HL-60/S4 treated with retinoic acid at 250 ng/mL for 4 days and 3 days (cell line): Measurements from ENCODE around the gene AHDC1.

ENCODE experiments used
- in situ Hi-C: fragments of 300-500 bp; cut with MboI; formaldehyde crosslinking; loops from 2 replicates; pipeline ENCODE4 v1.7.0; 2022; ENCODE audit warnings: low sequenced_read_pairs

The AHDC1 gene

DNA sequence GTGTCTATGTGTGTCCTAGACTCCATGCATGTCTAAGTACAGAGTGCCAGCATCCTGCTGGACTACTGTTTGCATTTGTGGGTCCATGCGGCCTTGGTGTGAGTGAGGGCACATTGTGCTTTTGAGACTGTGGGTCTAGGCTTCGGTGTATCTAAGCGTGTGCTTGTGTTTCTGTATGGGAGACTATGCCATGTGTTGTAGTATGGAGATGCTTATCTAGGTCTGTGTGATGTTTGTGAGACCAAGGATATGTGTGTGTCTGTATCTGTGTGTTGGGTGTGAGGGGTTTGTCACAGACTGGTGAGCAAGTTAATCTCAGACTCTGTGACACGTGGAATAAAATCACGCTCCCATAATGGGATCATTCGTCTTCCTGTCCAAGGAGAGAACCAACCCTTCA lies 14.5 kb downstream of the AHDC1 start:
- in situ Hi-C loops, result no loop called here

DNA sequence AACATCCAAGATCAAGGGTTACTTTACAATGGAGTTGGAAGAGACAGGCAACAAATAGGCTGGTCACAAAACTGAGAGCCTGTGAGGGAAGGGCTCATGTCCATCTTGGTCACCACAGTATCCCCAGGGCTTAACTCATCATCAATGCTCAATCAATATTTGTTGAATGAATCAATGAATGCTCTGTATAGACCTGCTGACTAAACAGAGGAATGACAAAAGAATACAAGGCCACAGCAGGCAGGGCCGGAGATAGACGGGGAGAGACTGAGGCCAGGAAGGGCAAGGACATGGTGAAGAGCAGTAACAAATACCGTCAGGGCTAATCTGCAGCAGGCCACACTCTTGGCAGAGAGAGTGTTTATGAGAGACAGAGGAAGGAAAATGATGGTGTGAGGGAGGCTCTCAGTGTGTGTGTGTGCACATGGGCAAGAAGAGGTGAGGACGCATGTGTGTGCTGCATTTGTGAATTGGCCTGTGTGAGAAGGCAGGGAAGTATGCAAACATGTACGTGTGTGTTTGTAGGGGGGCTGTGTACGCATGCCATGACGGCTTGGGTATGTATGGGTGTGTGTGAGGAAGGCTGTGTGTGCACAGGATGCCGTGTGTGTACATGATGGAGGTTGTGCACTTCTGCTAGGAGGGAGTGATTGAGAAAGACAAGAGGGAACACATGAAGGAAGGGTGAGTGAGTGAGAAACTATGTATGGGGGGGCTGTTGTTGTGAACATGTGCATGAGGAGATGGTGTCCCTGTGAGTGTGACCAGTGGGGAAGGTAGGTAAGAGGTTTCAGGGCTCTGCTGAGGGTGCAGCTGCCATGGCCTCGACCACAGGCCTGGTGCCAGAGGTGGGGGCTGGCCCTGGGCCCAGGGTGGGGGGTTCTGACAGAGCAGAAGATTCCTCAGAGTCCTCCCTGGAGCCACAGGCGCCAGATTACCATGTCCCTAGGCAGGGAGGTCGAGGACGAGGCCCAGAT lies 15.4 kb downstream of the AHDC1 start:
- in situ Hi-C loops, result no loop called here

DNA sequence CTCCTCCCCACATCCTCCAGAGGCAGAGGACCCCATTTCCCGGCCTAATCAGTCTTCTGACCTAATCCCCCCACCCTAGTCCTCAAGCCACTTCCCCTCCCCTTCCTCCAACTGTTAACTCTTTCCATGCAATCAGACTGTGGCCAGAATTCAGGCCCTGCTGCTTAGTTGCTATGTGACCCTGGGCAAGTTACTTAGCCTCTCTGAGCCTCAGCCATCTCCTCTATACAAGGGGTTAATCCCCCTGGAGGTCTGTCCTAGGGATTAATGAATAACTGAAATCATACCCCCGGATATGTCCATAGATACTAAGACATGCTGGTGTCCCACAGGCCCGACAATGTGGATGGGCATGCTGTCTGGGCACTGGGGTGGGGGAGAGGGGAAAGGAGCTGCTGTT lies 18.3 kb downstream of the AHDC1 start:
- in situ Hi-C loops, result no loop called here

DNA sequence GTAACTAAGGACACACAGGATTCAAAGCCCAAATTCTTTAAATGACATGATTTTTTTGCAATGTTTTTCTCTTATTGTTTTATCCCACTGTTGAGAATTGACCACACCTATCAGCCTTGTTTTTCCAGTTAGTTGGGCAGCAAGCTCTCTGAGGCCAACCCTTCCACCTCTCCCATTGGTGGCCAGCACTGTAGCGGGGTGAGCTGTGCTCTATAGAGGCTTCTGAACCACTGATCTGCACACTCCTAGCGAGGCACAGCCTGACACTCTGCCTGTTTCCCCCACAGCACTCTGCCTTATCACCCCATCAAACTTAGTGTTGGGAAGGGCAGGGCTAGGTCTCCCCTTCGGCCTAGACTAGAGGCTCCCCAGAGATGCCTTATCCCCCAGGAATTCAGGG lies 19.5 kb downstream of the AHDC1 start:
- in situ Hi-C loops, result no loop called here

DNA sequence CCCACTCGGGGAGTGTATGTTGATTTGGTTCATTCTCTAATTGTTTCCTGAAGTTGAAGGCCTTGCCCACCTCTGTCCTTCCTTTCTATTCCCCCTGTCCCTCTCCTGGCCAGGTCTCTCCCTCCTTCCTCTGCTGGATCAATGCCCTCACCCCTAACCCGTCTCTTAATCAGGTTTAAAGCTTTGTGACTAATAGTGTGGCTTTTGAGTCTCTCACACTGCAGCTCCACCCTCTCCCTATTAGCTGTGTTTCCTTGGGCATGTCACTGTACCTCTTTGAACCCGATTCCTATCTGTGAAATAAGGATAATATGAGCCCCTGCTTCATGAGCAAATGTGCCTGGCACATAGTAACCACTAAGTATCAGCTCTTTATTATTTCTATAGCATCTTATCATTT lies 20.5 kb downstream of the AHDC1 start:
- in situ Hi-C loops, result no loop called here

DNA sequence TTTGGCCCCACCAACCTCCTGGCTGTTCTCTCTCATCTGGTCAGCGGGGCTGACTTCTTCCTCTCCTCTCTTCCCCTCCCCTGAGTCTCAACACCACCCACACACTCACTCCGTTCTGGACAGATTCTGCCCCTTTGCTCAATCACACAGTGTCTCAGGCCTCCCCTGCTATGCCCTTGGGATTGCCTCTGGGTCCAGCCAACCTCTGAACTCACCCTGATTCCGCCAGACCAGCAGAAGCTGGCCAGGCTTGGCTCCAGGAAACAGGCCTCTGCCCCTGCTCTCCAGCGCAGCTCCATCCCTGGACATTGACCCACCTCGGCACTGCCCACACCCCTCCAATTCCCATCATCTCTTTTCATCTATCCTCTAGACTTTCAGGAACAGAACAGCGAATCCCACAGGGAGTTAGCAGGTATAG lies 22.1 kb downstream of the AHDC1 start:
- in situ Hi-C loops, result no loop called here

DNA sequence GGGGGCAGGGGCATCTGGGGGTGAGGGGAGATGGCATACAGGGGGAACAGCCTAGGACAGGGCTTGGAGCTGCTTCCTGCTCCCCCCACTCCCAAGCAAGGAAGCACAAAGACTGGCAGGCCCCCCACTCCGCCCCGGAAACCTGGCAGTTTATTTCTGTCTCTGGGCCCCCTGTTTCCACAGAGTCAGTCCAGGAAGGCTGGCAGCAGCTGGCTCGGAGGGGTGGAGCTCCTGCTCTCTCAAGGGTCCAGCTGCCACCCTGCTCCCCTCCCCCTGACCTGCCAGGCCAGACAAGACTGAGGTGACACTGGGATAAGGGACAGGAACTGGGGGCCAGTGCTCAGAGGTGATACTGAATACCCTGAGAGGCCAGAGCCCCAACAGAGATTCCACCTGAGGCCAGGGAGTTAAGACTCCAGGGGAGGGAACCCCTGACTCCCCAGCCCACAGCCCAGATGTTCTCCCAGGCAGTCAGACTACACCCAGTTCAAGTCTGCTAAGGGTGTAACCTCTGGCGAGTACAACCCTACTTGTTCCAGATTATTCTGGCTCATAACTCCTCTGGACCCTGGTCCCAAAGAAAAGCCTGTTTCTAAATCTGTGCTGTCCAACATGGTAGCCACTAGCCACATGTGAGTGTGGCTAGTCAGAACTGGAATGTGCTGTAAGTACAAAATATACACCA lies 26.3 kb downstream of the AHDC1 start:
- in situ Hi-C loops, result no loop called here

DNA sequence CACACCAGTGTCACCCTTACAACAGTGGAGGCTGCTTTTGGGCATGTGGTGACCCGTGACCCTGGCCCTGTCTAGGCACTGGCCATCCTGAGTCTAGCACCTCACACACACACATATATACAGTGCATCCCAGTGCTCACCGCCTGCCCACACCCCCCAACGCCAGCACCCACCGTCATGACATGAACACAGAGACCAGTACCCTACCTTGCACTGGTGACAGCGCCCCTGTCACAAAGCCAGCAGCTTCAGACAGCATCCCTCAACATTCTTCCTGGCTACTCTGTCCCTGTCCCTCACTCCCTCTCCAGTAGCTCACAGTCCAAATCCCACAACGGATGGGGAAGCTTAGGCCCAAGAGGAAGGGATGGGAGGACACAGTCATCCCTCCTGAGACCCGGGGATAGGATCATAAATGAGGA lies 27.1 kb downstream of the AHDC1 start:
- in situ Hi-C loops, result no loop called here

DNA sequence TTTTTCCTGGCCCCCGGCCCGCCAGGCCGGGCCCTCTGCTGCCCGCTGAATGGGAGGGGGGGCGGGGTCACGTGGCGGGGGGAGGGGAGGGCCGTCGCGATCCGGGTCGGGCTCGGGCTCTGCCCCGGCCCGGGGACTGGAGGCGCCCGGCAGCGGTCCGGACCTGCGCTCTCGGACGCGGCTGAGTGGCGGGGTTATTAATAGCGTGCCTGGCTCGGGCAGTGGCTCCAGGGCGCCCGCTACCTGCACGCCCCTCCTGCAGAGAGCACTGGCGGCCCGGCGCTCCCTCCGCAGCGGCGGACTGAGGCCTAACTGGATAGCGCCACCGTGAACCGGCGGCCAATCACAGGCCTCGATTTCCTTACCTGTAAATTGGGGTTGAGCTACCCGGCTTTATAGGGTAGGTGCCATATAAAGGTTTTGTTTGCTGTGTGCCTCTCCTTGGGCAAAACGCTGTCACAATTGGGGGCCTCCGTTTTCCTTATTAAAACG lies 28.1 kb downstream of the AHDC1 start:
- in situ Hi-C loops, result no loop called here

DNA sequence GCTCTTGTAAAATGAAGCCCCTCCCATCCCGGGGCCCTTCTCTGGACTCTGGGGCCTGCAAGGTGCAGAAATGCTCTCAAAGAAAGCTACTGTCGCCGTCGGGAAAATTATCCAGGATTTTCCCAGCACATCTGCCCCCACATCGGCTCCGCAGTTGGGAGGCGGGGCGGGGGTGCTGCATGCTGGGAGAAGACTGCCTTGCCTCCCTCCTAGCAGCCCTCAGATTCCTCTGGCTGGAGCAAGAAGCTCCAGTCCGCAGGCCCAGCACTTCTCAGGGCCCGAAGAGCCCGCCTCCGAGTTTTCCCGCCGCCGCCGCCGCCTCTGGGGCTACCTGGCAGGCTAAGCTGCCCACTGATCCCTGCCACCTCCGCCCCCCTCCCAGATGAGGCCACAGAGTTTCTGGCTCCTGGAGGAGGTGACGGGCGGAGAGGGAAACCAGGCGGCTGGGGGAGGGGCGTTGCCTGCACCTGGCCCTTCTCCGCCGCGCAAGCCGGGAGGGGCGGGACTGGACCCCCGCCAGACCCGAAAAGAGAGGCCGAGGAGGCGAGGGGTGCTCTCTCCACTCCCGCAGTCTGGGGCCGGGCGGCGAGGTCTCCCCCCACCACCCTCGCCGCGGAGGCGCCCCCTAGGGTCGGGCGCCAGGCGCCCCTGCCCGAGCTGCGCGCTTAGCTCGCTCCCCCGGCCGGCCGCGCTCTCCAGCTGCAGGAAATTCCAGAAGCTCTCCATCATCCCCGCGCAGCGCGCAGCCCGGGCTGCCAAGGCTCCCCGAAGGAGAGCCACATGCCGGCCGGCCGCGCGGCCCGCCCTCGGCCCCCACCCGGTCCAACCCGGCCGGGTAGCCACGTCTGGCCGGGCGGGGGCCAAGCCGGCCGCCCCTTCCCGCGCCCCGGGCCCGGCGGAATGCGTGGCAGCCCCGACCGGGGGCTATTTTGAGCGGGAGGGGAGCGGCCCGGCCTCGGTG lies 28.8 kb downstream of the AHDC1 start:
- in situ Hi-C loops, result no loop called here

DNA sequence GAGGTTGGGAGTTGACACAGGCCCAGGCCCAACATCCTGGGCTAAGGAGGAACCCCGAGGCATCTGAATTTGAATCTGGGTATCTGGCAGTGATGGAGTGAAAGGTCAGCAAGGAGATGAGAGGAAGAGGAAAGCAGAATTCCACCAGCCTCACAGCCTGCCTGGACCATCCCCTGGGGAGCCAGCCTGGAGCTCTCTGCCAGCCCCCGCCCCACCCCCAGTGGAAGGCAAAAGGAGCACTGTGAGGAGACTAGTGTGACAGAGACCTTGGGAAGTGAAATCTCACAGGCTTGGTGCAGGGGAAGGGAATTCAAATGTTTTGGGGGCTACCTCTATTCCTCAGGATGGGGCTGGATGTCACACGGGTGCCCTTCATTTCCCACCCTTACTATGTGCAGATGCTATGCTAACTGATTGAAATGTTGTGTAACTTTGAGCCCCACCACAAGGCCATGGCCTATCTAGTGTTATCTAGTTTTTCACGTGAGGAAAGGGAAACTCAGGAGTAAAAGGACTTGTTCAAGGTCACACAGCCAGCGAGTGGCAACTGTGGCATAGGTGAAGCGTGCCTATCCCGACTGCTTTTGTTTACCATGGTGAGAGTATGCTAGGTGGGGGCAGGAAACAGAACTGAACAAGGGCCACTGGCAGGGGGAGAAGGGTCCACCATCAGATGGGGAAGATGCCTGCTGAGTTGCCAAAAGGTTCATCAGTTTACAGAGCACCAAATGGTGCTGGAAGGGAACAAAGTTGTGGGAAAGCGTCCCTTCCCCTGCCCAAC lies 29.8 kb downstream of the AHDC1 start:
- in situ Hi-C loops, result no loop called here

DNA sequence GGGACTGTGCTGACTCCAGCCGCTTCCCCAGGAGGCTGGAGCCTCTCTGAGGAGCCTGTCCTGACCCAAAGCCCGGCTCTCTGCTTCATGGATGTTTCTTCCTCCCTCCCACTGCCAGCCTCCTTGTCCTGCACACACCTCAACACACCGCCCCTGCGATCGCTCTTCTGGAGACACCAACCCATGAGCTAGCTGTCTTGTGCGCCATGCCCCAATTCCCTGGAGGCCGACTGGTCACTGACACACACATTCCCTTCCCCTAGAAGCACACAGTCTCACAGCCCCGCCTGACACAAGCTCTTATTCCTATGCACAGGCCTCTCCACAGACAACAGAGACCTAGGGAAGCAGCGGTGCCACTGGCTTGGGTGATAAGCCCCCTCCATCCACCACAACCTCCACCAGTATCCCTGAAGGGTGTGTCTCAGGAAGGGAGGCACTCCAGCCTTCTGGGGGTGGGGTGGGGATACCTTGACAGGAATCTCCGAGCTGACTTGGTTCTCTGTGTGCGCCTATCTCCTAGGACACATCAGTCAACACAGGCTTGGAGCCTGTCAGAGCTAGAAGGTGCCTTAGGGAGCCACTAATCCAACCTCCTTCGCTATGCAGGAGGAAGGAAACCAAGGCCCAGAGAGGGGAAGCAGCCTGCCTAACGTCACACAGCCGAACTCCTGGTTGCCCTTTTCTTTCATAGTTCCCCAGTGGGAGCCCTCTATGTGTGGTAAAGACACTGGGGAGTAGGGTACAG lies 31.1 kb downstream of the AHDC1 start:
- in situ Hi-C loops, result no loop called here

DNA sequence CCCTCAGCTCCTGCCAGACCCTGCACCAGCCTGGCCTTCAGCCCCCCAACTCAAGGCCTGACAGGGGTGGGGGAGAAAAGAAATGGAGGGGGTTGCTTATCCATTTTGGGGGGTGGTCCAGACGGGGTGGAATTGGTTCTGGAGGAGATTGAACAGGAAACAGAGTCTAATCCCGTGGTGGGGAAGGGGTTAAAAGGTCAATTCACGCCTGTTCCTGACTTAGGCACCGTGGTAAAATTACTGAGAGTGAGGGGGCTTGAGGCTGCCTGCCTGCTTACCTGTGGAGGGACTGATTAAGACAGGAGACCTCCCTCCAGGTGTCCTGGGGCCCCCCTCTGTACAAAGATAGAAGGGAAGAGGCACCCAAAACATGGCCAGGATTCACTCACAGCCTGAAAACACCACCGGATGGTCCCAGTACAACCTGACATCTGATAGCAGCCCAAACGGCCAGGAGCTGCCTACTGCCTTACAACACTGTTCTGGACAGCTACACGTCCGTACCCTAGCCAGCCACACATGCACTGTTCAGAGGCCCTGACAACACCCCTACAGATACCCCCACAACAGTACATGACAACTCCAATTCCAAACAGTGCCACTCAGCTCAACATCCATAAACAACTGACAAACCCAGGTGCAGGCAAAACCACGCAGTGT lies 31.8 kb downstream of the AHDC1 start:
- in situ Hi-C loops, result no loop called here

DNA sequence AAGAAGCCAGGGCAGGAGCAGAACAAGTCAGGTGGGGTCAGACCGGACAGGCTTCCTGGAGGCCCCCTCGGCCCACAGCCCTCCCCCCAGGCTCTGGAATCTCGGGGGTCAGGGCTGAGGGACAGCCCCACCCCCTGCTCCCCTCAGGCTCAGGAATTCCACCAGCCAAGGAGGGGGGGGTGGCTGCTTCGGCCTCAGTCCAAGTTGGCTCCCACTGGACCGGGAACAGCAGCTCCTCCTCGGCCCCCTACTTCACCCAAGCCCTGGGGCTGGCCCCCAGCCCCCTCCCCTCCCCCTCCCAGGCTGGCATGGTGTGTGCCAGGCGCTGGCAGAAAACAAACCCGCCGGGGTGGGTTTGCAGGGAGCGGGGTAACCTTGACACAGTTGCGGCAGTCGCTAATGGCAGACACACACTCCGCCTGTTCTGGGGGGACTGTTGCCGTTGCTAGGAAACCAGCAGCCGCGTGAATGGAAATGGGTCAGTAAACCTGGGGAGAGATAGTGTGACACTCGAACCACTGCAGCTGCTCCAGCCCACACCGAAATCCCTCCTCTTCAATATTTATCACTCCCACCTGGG lies 32.4 kb downstream of the AHDC1 start:
- in situ Hi-C loops, result no loop called here

DNA sequence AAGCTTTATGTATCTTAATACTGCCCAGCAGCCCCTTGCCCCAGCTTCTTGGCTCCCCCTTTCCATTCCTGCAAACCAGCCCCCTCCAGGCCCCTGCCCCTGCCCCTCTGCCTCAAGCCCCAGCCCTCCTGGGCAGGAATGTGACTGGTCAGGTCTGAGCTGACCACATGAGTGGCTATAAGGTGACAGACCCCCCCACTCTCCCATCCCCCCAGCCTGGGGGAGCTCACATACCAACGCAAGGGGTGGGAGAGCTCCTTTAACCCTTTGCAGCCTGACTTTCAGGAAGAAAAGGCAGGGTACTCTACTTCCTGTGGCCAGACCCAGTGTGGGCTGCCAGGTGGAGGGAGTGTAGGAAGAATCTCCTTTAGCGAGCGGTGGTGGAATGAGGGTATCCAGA lies 33.2 kb downstream of the AHDC1 start:
- in situ Hi-C loops, result no loop called here

DNA sequence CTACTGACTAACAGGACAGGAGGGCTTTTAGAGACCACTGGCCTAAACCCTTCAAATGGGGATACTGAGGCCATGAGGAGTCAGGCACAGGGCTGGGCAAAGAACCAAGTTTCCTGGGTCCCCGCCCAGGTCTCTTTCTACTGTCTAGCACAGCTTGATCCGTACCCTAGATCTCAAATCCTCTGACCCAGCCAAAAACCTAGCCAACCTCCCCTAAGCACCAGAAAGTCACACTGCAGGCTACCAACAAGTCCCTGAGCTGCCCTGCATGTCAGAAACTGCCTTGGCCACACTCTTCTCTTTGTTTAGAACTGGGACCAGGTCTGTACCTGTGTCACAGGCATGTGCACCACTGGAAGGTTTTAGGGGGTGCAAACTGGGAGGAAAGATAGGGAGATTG lies 33.6 kb downstream of the AHDC1 start:
- in situ Hi-C loops, result no loop called here

DNA sequence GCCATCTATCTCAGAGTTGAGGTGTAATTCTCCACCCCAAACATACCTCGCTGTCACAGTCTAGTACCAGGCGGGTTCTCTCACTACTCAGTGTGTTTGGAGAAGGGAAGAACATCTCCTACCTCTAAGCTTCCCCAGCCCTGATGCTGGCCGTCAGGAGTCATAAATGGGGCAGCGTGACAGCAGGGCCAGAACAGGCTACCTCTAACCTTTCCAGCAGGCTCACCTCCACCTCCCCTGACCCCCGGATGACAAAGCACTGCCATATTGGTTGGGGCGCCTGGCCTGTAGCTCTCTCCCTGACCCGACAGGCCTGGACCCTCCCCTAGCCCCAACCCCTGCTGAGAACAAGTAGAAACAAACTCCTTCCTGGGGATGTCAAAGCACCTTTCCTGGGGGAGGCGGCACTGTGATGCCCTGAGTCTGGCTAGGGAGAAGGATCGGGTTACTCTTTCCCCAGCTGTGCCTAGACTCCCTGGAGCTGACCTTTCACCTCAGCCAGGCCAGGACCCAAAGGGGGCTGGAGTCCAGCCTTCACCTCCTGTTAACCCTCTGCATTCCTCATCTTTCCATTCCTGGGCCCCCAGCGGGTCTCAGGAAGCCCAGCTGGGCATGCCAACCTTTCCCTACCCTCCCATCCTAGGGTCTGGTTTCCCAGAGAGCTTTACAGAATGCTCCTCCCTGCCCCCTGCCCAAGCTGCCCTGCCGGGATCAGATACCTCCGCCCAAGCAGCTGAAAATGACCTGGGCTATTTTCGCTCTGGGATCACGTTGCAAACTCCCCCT lies 34.2 kb downstream of the AHDC1 start:
- in situ Hi-C loops, result no loop called here

DNA sequence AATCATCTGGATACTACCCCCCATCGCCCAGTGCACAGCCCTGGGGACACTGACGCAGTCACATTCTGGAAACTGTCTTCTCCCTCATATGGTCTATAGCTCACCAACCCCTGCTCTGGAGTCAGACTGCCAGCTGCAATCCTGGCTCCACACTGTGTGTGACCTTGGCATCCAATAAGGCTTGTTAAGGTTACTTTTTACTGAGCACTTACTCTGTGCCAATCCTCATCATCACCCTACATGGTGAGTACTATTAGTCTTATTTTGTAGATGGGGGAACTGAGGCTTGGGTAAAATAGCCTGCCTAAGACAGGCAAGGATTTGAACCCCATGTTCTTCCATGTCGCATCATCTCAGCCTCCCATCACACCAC lies 34.9 kb downstream of the AHDC1 start:
- in situ Hi-C loops, result no loop called here
